Neuronal stem cell (in vitro differentiated cells): ENCODE results near the gene SMYD3.

ENCODE experiments used
- DNase-seq: peaks from one replicate; pipeline ENCODE4 v3.0.0-alpha.2; 2013; ENCODE audit warnings: low spot score
- H2AFZ ChIP-seq: one replicate; pipeline ENCODE4 v1.6.1; 2013; ENCODE audit warnings: mild to moderate bottlenecking, low read length, inconsistent platforms
- H2AK5ac ChIP-seq: 2 replicates; pipeline ENCODE4 v1.6.1; 2013; ENCODE audit warnings: low read depth, mild to moderate bottlenecking, inconsistent platforms, low read length, moderate library complexity, mixed read lengths
- H2BK120ac ChIP-seq: 2 replicates; pipeline ENCODE4 v1.6.1; 2013; ENCODE audit warnings: low read depth, mild to moderate bottlenecking, inconsistent platforms, low read length, moderate library complexity, mixed read lengths
- H2BK12ac ChIP-seq: one replicate; pipeline ENCODE4 v1.6.1; 2013; ENCODE audit warnings: low read length, inconsistent platforms
- H2BK15ac ChIP-seq: 2 replicates; pipeline ENCODE4 v1.6.1; 2013; ENCODE audit warnings: mild to moderate bottlenecking, low read length, inconsistent platforms, mixed read lengths
- H2BK5ac ChIP-seq: one replicate; pipeline ENCODE4 v1.6.1; 2013; ENCODE audit warnings: inconsistent platforms, mild to moderate bottlenecking, low read length, moderate library complexity
- H3K14ac ChIP-seq: one replicate; pipeline ENCODE4 v1.6.1; 2013; ENCODE audit warnings: low read length, inconsistent platforms
- H3K18ac ChIP-seq: 2 replicates; pipeline ENCODE4 v1.6.1; 2013; ENCODE audit warnings: low read length, inconsistent platforms
- H3K23ac ChIP-seq: 2 replicates; pipeline ENCODE4 v1.6.1; 2013; ENCODE audit warnings: low read depth, mild to moderate bottlenecking, mixed read lengths, low read length, inconsistent platforms; ENCODE audit not compliant: poor library complexity
- H3K27ac ChIP-seq: replicated peaks from 3 replicates; pipeline ENCODE4 v1.5.1; 2013; ENCODE audit warnings: low read length, inconsistent platforms
- H3K27me3 ChIP-seq, 3 experiments: 2 replicates each; pipeline ENCODE4 v1.6.1; 2013; ENCODE audit warnings: low read length in 3 of 3, mild to moderate bottlenecking in 2 of 3, inconsistent platforms in 1 of 3, low read depth in 1 of 3, mixed read lengths in 1 of 3, moderate library complexity in 1 of 3; ENCODE audit not compliant: control insufficient read depth in 3 of 3, insufficient read depth in 3 of 3
- H3K36me3 ChIP-seq, 2 donors: replicated peaks in 1 of 2; 2 replicates each; pipeline ENCODE4 v1.6.1; 2013; ENCODE audit warnings: low read length in 2 of 2; ENCODE audit not compliant: control insufficient read depth in 2 of 2, insufficient read depth in 2 of 2
- H3K4ac ChIP-seq: 2 replicates; pipeline ENCODE4 v1.6.1; 2013; ENCODE audit warnings: inconsistent platforms, mild to moderate bottlenecking, low read length, moderate library complexity
- H3K4me1 ChIP-seq, 2 donors: 1 replicate in 1 of 2; 2 replicates in 1 of 2; pipeline ENCODE4 v1.6.1; 2013; ENCODE audit warnings: low read length in 2 of 2, low read depth in 1 of 2; ENCODE audit not compliant: control insufficient read depth in 2 of 2, insufficient read depth in 1 of 2
- H3K4me2 ChIP-seq: one replicate; pipeline ENCODE4 v1.6.1; 2013; ENCODE audit warnings: mild to moderate bottlenecking, low read length, inconsistent platforms; ENCODE audit not compliant: insufficient read depth, poor library complexity, severe bottlenecking
- H3K4me3 ChIP-seq, 2 donors: 2 replicates each; pipeline ENCODE4 v1.5.1; 2013; ENCODE audit warnings: low read length in 2 of 2, mild to moderate bottlenecking in 2 of 2, inconsistent platforms in 1 of 2, moderate library complexity in 1 of 2
- H3K79me1 ChIP-seq: one replicate; pipeline ENCODE4 v1.6.1; 2013; ENCODE audit warnings: low read depth, mild to moderate bottlenecking, inconsistent platforms, low read length, moderate library complexity
- H3K9ac ChIP-seq: one replicate; pipeline ENCODE4 v1.6.1; 2013; ENCODE audit warnings: mild to moderate bottlenecking, low read depth, low read length, inconsistent platforms; ENCODE audit not compliant: poor library complexity
- H3K9me3 ChIP-seq, 2 donors: replicated peaks in 1 of 2; 2 replicates each; pipeline versions ENCODE3 to v1.6.1; 2013; ENCODE audit warnings: low read length in 2 of 2, mild to moderate bottlenecking in 2 of 2, inconsistent platforms in 1 of 2, low read depth in 1 of 2, mixed read lengths in 1 of 2, moderate library complexity in 1 of 2; ENCODE audit not compliant: control insufficient read depth in 2 of 2, insufficient read depth in 1 of 2
- H4K8ac ChIP-seq: one replicate; pipeline ENCODE4 v1.6.1; 2013; ENCODE audit warnings: low read depth, mild to moderate bottlenecking, inconsistent platforms, low read length, moderate library complexity
- H4K91ac ChIP-seq: one replicate; pipeline ENCODE4 v1.6.1; 2013; ENCODE audit warnings: low read length, low read depth, mild to moderate bottlenecking, inconsistent platforms; ENCODE audit not compliant: poor library complexity
- WGBS, 2 donors: extraction: QIAGEN DNeasy Blood & Tissue Kit; methylation state at CpG; one replicate each; pipeline ENCODE4 v1.1.7; 2013; ENCODE audit warnings: missing lambda C conversion rate in 2 of 2, mixed read lengths in 1 of 2; ENCODE audit not compliant: insufficient read length in 2 of 2, insufficient replicate concordance in 1 of 2; ENCODE audit errors: extremely low coverage in 2 of 2; 5-methylcytosine and 5-hydroxymethylcytosine counted together

The SMYD3 gene

GRCh38 chr1:246492611-246493245 lies 14.4 kb downstream of the SMYD3 start:
- no peak overlapping the region for H2BK12ac ChIP-seq
- peaks cover 0 to 3% of the 10 kb centered on the region in 2 donors for H3K4me1 ChIP-seq
- H3K18ac ChIP-seq, result no peak overlapping the region
- H2AFZ ChIP-seq, result peak overlapping the region; percentile 47
- no CpG with 5 or more reads among the region's 3 CpGs for WGBS, 2 donors
- H3K4me3 ChIP-seq, result no peak overlapping the region
- no peak overlapping the region for H2BK120ac ChIP-seq
- no peaks in the 10 kb centered on the region for H3K27me3 ChIP-seq
- no peak overlapping the region for H3K27ac ChIP-seq
- H3K14ac ChIP-seq, result no peak overlapping the region
- no peak overlapping the region for H2BK15ac ChIP-seq
- no peak overlapping the region for H2AK5ac ChIP-seq
- H4K8ac ChIP-seq, result no peak overlapping the region
- H3K4me2 ChIP-seq, result no peak overlapping the region
- no peak overlapping the region for H3K4ac ChIP-seq
- no peak overlapping the region for H3K9ac ChIP-seq
- DNase-seq, result peak; percentile 39
- no peaks in the 10 kb centered on the region for H3K9me3 ChIP-seq
- no peak overlapping the region for H4K91ac ChIP-seq
- H2BK5ac ChIP-seq, result no peak overlapping the region
- no peaks in the 10 kb centered on the region for H3K79me1 ChIP-seq
- no peak overlapping the region for H3K23ac ChIP-seq
- no peaks in the 10 kb centered on the region for H3K36me3 ChIP-seq

GRCh38 chr1:246491551-246492053 lies 15.5 kb downstream of the SMYD3 start:
- no peaks in the 10 kb centered on the region for H3K36me3 ChIP-seq
- H3K23ac ChIP-seq, result no peak overlapping the region
- H2BK12ac ChIP-seq, result no peak overlapping the region
- no peaks in the 10 kb centered on the region for H3K27me3 ChIP-seq
- H3K4me3 ChIP-seq, result no peak overlapping the region
- H2AK5ac ChIP-seq, result no peak overlapping the region
- H4K8ac ChIP-seq, result no peak overlapping the region
- no peak overlapping the region for H4K91ac ChIP-seq
- H2BK15ac ChIP-seq, result no peak overlapping the region
- no peak overlapping the region for H2BK120ac ChIP-seq
- no peak for DNase-seq
- no peak overlapping the region for H2BK5ac ChIP-seq
- H3K4me1 ChIP-seq, result peaks cover 0 to 3% of the 10 kb centered on the region in 2 donors
- no peak overlapping the region for H3K4ac ChIP-seq
- no peak overlapping the region for H2AFZ ChIP-seq
- H3K18ac ChIP-seq, result no peak overlapping the region
- H3K79me1 ChIP-seq, result no peaks in the 10 kb centered on the region
- H3K27ac ChIP-seq, result no peak overlapping the region
- no peak overlapping the region for H3K14ac ChIP-seq
- H3K4me2 ChIP-seq, result no peak overlapping the region
- H3K9me3 ChIP-seq, result no peaks in the 10 kb centered on the region
- whole genome bisulfite sequencing, 2 donors, result no CpG with 5 or more reads among the region's 7 CpGs
- H3K9ac ChIP-seq, result no peak overlapping the region

GRCh38 chr1:246488674-246489073 lies 18.4 kb downstream of the SMYD3 start:
- no peak overlapping the region for H2BK12ac ChIP-seq
- no peaks in the 10 kb centered on the region for H3K27me3 ChIP-seq
- no peak overlapping the region for H3K27ac ChIP-seq
- H2BK15ac ChIP-seq, result no peak overlapping the region
- no peaks in the 10 kb centered on the region for H3K9me3 ChIP-seq
- H3K4me2 ChIP-seq, result no peak overlapping the region
- no CpG with 5 or more reads among the region's 6 CpGs for WGBS, 2 donors
- no peak overlapping the region for H4K91ac ChIP-seq
- H3K79me1 ChIP-seq, result no peaks in the 10 kb centered on the region
- no peak overlapping the region for H2AFZ ChIP-seq
- no peak overlapping the region for H3K23ac ChIP-seq
- H3K36me3 ChIP-seq, result no peaks in the 10 kb centered on the region
- no peak for DNase-seq
- no peak overlapping the region for H2AK5ac ChIP-seq
- H4K8ac ChIP-seq, result no peak overlapping the region
- no peak overlapping the region for H2BK5ac ChIP-seq
- no peak overlapping the region for H3K9ac ChIP-seq
- H3K4ac ChIP-seq, result no peak overlapping the region
- H3K18ac ChIP-seq, result no peak overlapping the region
- peak overlapping the region; percentile 38 for H3K14ac ChIP-seq
- H3K4me3 ChIP-seq, result no peak overlapping the region
- no peak overlapping the region for H2BK120ac ChIP-seq
- peaks cover 0 to 3% of the 10 kb centered on the region in 2 donors for H3K4me1 ChIP-seq

- Histone ChIP-seq H2BK5ac (no peak overlapping the region), H3K27ac (no peak overlapping the region), H3K4me2 (no peak overlapping the region), H3K9me3 (no peaks in the 10 kb centered on the region), H2BK12ac (no peak overlapping the region), H3K27me3 (no peaks in the 10 kb centered on the region), H3K23ac (no peak overlapping the region), H4K91ac (no peak overlapping the region), H2AK5ac (no peak overlapping the region), H3K36me3 (no peaks in the 10 kb centered on the region), H3K79me1 (no peaks in the 10 kb centered on the region), H4K8ac (no peak overlapping the region), H2BK15ac (no peak overlapping the region), H2AFZ (no peak overlapping the region), H3K4me1 (no peaks in the 10 kb centered on the region), H3K4ac (no peak overlapping the region), H3K18ac (no peak overlapping the region), H3K4me3 (no peak overlapping the region), H3K14ac (no peak overlapping the region), H2BK120ac (no peak overlapping the region), H3K9ac (no peak overlapping the region)
- no peak for DNase-seq
Observed at GRCh38 chr1:246483569-246483933, 23.5 kb downstream of the SMYD3 start.
